Forelimb muscle (tissue), 1 donor: ENCODE data around the gene PCDHB8. TPM values are rescaled to one million over a fixed set of nuclear protein-coding genes. Genes with fewer than 3 reads are reported as not detected.
"Not testable (repeated sequence)": the region's sequence is repeated elsewhere in the genome, so short reads cannot be mapped to it uniquely, and the experiment has no call there.

Experiments
- DNase-seq: peaks from one replicate; pipeline ENCODE4 v3.0.0-alpha.2; 2013; ENCODE audit warnings: low read depth
- polyA plus RNA-seq: library from polyadenylated mRNA; unstranded; fragments of 120-200 nt; gene quantifications from one replicate; pipeline ENCODE4 v1.2.1, GENCODE V29; 2013; ENCODE audit not compliant: insufficient read length

PCDHB8 gene
- polyA plus RNA-seq, 1 donor: 1.8 TPM

DNA sequence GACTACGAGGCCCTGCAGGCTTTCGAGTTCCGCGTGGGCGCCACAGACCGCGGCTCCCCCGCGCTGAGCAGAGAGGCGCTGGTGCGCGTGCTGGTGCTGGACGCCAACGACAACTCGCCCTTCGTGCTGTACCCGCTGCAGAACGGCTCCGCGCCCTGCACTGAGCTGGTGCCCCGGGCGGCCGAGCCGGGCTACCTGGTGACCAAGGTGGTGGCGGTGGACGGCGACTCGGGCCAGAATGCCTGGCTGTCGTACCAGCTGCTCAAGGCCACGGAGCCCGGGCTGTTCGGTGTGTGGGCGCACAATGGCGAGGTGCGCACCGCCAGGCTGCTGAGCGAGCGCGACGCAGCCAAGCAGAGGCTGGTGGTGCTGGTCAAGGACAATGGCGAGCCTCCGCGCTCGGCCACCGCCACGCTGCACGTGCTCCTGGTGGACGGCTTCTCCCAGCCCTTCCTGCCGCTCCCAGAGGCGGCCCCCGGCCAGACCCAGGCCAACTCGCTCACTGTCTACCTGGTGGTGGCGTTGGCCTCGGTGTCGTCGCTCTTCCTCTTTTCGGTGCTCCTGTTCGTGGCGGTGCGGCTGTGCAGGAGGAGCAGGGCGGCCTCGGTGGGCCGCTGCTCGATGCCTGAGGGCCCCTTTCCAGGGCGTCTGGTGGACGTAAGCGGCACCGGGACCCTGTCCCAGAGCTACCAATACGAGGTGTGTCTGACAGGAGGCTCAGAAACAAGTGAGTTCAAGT lies 6.7 kb downstream of the PCDHB8 start:
- DNase-seq: not testable (repeated sequence)

DNA sequence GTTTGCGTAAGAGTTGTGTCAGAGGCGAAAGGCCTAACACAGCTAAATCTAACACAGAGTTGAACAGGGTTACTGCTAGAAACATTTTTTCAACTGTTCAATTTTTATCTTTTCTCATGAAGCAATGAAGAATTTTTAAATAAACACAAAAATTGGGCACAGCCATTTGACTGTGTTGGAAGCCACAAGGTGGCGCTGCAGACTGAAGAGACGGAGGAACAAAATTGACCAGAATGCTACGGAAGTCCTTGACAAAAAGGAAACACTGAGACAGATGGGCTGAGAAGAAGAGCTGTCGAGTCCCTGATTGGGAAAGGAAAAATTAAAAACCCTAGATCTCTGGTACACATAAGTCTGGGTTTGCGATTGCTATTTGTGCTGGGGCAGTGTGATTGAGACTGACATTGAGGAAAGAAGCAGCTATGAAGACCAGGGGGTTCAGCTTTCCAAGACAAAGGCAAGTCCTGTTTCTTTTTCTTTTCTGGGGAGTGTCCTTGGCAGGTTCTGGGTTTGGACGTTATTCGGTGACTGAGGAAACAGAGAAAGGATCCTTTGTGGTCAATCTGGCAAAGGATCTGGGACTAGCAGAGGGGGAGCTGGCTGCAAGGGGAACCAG lies 9.4 kb downstream of the PCDHB8 start, which contains the start of gene PCDHB9:
Gene PCDHB9 (plus strand): TSS at position 265 of the 616 bp plus-strand sequence. CDS start 158 bp downstream, at position 423.
- DNase-seq: no peak

DNA sequence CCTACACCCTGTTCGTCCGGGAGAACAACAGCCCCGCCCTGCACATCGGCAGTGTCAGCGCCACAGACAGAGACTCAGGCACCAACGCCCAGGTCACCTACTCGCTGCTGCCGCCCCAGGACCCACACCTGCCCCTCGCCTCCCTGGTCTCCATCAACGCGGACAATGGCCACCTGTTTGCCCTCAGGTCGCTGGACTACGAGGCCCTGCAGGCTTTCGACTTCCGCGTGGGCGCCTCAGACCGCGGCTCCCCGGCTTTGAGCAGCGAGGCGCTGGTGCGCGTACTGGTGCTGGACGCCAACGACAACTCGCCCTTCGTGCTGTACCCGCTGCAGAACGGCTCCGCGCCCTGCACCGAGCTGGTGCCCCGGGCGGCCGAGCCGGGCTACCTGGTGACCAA lies 11.1 kb downstream of the PCDHB8 start:
- DNase-seq: not testable (repeated sequence)

DNA sequence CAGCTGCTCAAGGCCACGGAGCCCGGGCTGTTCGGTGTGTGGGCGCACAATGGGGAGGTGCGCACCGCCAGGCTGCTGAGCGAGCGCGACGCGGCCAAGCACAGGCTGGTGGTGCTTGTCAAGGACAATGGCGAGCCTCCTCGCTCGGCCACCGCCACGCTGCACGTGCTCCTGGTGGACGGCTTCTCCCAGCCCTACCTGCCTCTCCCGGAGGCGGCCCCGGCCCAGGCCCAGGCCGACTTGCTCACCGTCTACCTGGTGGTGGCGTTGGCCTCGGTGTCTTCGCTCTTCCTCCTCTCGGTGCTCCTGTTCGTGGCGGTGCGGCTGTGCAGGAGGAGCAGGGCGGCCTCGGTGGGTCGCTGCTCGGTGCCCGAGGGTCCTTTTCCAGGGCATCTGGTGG lies 11.5 kb downstream of the PCDHB8 start:
- not testable (repeated sequence) for DNase-seq

DNA sequence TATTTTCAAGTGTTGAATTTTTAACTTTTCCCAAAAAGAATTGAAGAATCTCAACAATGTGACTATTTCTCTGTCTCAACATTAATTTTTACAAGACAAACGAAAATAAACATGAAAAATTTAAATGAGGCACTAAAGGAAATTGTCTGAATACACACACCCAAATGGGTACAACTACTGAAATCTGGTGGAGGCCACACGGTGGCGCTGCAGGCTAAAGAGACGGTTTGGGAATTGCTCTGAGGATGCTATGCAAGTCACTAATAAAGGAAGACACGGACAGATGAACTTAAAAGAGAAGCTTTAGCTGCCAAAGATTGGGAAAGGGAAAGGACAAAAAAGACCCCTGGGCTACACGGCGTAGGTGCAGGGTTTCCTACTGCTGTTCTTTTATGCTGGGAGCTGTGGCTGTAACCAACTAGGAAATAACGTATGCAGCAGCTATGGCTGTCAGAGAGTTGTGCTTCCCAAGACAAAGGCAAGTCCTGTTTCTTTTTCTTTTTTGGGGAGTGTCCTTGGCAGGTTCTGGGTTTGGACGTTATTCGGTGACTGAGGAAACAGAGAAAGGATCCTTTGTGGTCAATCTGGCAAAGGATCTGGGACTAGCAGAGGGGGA lies 14.6 kb downstream of the PCDHB8 start, which contains the start of gene PCDHB10:
Gene PCDHB10 (plus strand): TSS at position 244 of the 616 bp plus-strand sequence. CDS start 200 bp downstream, at position 444.
- no peak for DNase-seq

DNA sequence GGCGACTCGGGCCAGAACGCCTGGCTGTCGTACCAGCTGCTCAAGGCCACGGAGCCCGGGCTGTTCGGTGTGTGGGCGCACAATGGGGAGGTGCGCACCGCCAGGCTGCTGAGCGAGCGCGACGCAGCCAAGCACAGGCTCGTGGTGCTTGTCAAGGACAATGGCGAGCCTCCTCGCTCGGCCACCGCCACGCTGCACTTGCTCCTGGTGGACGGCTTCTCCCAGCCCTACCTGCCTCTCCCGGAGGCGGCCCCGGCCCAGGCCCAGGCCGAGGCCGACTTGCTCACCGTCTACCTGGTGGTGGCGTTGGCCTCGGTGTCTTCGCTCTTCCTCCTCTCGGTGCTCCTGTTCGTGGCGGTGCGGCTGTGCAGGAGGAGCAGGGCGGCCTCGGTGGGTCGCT lies 16.7 kb downstream of the PCDHB8 start:
- DNase-seq: not testable (repeated sequence)

DNA sequence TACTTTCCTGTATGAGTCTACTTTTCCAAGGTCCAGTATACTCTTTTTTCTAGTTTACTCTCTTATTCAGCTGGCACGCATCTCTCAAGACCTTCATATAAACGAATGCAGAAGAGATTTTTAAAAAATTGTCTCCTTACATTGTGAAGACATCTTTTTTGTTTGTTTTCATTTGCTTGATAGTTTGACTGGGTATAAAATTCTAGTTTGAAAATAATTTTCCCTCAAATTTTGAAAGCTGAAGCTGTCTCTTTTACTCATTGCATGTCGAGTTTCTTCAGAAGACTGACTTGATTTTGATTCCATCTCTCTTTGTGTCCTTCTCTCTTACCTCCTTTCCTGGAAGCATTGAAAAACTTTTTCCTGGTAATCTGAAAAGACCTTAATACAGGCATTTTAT lies 18.8 kb downstream of the PCDHB8 start:
- DNase-seq: no peak

DNA sequence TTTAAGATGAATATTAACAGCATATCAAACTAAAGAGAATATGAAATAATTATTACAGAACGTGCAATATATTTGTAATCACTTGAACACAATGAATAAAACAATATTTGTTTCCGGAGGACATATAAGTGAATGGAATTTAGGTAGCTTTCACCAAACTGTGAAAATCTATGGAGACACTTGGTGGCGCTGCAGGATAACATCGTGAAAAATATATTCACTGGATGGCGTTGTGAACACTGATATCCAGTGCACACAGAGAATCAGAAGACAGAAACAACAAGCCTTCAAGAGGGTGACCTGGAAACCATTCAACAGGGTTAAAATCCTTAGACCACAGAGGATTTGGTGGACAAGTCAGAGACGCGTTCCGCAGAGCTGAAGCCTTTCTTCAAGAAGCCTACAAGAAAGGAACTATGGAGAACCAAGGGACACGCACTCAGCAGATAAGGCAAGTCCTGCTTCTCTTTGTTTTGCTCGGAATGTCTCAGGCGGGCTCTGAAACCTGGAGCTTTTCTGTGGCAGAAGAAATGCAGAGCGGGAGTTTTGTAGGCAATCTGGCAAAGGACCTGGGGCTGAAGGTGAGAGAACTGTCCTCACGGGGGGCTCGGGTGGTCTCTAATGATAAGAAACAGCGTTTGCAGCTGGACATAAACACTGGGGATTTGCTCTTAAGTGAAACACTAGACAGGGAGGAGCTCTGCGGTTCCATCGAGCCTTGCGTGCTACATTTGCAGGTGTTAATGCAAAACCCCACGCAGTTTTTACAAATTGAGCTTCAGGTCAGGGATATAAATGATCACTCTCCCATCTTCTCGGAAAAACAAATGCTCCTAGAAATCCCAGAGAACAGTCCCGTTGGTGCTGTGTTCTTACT lies 22.0 kb downstream of the PCDHB8 start, which contains the start of gene PCDHB11:
Gene PCDHB11 (plus strand): TSS at position 269 of the 877 bp plus-strand sequence. CDS start 148 bp downstream, at position 417.
- no peak for DNase-seq

DNA sequence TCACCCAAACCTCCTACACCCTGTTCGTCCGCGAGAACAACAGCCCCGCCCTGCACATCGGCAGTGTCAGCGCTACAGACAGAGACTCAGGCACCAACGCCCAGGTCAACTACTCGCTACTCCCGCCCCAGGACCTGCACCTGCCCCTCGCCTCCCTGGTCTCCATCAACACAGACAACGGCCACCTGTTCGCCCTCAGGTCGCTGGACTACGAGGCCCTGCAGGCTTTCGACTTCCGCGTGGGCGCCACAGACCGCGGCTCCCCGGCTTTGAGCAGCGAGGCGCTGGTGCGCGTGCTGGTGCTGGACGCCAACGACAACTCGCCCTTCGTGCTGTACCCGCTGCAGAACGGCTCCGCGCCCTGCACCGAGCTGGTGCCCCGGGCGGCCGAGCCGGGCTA lies 23.5 kb downstream of the PCDHB8 start:
- DNase-seq: not testable (repeated sequence)

DNA sequence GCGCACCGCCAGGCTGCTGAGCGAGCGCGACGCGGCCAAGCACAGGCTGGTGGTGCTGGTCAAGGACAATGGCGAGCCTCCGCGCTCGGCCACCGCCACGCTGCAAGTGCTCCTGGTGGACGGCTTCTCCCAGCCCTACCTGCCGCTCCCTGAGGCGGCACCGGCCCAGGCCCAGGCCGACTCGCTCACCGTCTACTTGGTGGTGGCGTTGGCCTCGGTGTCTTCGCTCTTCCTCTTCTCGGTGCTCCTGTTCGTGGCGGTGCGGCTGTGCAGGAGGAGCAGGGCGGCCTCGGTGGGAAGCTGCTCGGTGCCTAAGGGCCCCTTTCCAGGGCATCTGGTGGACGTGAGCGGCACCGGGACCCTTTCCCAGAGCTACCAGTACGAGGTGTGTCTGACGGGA lies 24.1 kb downstream of the PCDHB8 start:
- not testable (repeated sequence) for DNase-seq

DNA sequence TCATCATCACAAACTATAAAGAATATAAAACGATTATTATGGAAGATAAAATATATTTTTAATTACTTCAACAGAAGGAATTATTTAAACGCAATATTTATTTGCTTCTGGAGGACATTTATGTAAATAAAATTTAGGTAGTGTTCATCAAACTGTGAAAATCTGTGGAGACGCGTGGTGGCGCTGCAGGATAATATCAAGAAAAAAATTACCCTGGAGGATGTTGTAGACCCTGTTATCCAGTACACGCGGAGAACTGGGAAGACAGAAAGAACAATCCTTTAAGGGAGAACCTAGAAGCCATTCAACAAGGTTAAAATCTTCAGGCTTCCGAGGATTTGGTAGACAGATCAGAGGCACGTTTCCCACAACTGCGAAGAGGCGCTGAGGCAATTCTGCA lies 30.9 kb downstream of the PCDHB8 start, which contains the start of gene PCDHB12:
Gene PCDHB12 (plus strand): TSS at position 242 of the 400 bp plus-strand sequence. CDS start 189 bp downstream, outside the sequence.
- no peak for DNase-seq

DNA sequence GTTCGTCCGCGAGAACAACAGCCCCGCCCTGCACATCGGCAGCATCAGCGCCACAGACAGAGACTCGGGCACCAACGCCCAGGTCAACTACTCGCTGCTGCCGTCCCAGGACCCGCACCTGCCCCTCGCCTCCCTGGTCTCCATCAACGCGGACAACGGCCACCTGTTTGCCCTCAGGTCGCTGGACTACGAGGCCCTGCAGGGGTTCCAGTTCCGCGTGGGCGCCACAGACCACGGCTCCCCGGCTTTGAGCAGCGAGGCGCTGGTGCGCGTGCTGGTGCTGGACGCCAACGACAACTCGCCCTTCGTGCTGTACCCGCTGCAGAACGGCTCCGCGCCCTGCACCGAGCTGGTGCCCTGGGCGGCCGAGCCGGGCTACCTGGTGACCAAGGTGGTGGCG lies 32.7 kb downstream of the PCDHB8 start:
- not testable (repeated sequence) for DNase-seq

DNA sequence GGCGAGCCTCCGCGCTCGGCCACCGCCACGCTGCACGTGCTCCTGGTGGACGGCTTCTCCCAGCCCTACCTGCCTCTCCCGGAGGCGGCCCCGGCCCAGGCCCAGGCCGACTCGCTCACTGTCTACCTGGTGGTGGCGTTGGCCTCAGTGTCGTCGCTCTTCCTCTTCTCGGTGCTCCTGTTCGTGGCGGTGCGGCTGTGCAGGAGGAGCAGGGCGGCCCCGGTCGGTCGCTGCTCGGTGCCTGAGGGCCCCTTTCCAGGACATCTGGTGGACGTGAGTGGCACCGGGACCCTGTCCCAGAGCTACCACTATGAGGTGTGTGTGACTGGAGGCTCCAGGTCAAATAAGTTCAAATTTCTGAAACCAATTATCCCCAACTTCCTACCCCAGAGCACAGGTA lies 33.3 kb downstream of the PCDHB8 start:
- not testable (repeated sequence) for DNase-seq

DNA sequence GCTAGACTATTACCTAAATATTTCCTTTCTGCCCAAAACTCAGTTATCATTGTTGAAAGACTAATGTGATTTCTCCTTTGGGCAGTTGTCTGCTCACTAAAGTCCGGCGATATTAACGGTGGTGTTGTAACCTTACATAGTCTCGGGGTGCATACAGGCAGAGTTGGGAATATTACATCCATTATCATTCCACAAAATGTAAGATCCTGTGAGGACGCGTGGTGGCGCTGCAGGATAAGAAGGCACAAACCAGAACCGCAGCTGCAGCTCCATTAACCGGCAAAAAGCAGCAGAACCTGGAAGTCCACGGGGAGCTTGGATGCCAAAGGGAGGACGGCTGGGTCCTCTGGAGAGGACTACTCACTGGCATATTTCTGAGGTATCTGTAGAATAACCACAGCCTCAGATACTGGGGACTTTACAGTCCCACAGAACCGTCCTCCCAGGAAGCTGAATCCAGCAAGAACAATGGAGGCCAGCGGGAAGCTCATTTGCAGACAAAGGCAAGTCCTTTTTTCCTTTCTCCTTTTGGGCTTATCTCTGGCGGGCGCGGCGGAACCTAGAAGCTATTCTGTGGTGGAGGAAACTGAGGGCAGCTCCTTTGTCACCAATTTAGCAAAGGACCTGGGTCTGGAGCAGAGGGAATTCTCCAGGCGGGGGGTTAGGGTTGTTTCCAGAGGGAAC lies 36.2 kb downstream of the PCDHB8 start, which contains the start of gene PCDHB13:
Gene PCDHB13 (plus strand): TSS at position 264 of the 684 bp plus-strand sequence. CDS start 205 bp downstream, at position 469.
- not testable (repeated sequence) for DNase-seq

DNA sequence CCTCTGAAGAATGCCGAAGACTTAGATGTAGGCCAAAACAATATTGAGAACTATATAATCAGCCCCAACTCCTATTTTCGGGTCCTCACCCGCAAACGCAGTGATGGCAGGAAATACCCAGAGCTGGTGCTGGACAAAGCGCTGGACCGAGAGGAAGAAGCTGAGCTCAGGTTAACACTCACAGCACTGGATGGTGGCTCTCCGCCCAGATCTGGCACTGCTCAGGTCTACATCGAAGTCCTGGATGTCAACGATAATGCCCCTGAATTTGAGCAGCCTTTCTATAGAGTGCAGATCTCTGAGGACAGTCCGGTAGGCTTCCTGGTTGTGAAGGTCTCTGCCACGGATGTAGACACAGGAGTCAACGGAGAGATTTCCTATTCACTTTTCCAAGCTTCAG lies 37.0 kb downstream of the PCDHB8 start:
- DNase-seq: not testable (repeated sequence)

DNA sequence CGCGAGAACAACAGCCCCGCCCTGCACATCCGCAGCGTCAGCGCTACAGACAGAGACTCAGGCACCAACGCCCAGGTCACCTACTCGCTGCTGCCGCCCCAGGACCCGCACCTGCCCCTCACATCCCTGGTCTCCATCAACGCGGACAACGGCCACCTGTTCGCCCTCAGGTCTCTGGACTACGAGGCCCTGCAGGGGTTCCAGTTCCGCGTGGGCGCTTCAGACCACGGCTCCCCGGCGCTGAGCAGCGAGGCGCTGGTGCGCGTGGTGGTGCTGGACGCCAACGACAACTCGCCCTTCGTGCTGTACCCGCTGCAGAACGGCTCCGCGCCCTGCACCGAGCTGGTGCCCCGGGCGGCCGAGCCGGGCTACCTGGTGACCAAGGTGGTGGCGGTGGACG lies 37.9 kb downstream of the PCDHB8 start:
- DNase-seq: not testable (repeated sequence)

DNA sequence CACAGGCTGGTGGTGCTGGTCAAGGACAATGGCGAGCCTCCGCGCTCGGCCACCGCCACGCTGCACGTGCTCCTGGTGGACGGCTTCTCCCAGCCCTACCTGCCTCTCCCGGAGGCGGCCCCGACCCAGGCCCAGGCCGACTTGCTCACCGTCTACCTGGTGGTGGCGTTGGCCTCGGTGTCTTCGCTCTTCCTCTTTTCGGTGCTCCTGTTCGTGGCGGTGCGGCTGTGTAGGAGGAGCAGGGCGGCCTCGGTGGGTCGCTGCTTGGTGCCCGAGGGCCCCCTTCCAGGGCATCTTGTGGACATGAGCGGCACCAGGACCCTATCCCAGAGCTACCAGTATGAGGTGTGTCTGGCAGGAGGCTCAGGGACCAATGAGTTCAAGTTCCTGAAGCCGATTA lies 38.4 kb downstream of the PCDHB8 start:
- DNase-seq: not testable (repeated sequence)

DNA sequence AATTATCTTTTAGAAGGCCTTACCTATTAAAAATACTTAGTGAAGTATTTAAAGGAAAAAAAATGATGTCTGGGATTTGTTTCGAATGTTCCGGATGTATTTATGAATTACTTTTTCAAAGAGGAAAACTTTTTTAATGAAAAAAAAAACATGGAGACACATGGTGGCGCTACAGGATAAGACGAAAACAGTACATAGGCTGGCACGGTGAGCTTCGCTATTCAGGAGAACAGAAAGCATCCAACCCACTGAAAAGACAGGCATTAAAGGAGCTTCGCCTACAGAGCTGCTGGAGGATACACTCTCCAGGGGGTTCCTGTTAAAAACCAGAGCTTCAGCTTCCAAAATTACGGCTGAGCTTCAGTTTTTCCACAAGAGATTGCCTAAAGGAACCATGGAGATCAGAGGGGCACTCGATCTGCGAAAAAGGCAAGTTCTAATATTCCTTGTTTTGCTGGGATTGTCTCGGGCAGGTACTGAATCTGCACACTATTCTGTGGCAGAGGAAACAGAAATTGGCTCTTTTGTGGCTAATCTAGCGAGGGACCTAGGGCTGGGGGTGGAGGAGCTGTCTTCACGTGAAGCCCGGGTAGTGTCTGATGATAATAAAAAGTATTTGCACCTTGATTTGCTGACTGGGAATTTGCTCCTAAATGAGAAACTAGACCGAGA lies 45.7 kb downstream of the PCDHB8 start, which contains the start of gene PCDHB14:
Gene PCDHB14 (plus strand): TSS at position 232 of the 672 bp plus-strand sequence. CDS start 163 bp downstream, at position 395.
- peak; percentile 8 for DNase-seq

DNA sequence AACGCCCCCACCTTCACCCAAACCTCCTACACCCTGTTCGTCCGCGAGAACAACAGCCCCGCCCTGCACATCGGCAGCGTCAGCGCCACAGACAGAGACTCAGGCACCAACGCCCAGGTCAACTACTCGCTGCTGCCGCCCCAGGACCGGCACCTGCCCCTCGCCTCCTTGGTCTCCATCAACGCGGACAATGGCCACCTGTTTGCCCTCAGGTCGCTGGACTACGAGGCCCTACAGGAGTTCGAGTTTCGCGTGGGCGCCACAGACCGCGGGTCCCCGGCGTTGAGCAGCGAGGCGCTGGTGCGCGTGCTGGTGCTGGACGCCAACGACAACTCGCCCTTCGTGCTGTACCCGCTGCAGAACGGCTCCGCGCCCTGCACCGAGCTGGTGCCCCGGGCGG lies 47.3 kb downstream of the PCDHB8 start:
- DNase-seq: not testable (repeated sequence)

DNA sequence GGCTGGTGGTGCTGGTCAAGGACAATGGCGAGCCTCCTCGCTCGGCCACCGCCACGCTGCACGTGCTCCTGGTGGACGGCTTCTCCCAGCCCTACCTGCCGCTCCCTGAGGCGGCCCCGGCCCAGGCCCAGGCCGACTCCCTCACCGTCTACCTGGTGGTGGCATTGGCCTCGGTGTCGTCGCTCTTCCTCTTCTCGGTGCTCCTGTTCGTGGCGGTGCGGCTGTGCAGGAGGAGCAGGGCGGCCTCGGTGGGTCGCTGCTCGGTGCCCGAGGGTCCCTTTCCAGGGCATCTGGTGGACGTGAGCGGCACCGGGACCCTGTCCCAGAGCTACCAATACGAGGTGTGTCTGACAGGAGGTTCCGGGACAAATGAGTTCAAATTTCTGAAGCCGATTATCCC lies 47.8 kb downstream of the PCDHB8 start:
- not testable (repeated sequence) for DNase-seq
